ENCODE results near the gene HOXD3.

HOXD3 gene

GRCh38 chr2:176165370-176166050 is 8.4 kb downstream of the HOXD3 start:
- no peak for DNase-seq

GRCh38 chr2:176166272-176166671 is 9.2 kb downstream of the HOXD3 start:
- DNase-seq: no peak

GRCh38 chr2:176167398-176167797 is 10.3 kb downstream of the HOXD3 start:
- no peak for DNase-seq

- no peak for DNase-seq
These were observed 12.1 kb downstream of the HOXD3 start for GRCh38 chr2:176169181-176169580.

GRCh38 chr2:176169711-176170110 is 12.6 kb downstream of the HOXD3 start:
- DNase-seq: no peak

GRCh38 chr2:176170602-176171305 is 13.6 kb downstream of the HOXD3 start:
- peak; percentile 51 for DNase-seq

GRCh38 chr2:176171351-176172006 is 14.4 kb downstream of the HOXD3 start:
- no peak for DNase-seq

GRCh38 chr2:176172007-176172894 is 15.1 kb downstream of the HOXD3 start:
- DNase-seq: no peak

- no peak for DNase-seq
These were observed 15.9 kb downstream of the HOXD3 start for GRCh38 chr2:176172895-176173566.

- no peak for DNase-seq
These were observed 16.7 kb downstream of the HOXD3 start for GRCh38 chr2:176173567-176174381.

GRCh38 chr2:176174382-176174823 is 17.3 kb downstream of the HOXD3 start:
- DNase-seq: peak; percentile 71

GRCh38 chr2:176174824-176175708 is 18.0 kb downstream of the HOXD3 start:
- peak; percentile 86 for DNase-seq

GRCh38 chr2:176175709-176176607 is 18.9 kb downstream of the HOXD3 start:
- DNase-seq: peak; percentile 28

- DNase-seq: peak; percentile 85
These were observed 20.5 kb downstream of the HOXD3 start for GRCh38 chr2:176177580-176178037.

GRCh38 chr2:176178038-176178756 is 21.1 kb downstream of the HOXD3 start:
- DNase-seq: peak; percentile 90

GRCh38 chr2:176178757-176179295 is 21.7 kb downstream of the HOXD3 start:
- no peak for DNase-seq

GRCh38 chr2:176181551-176181950 is 24.4 kb downstream of the HOXD3 start:
- no peak for DNase-seq

- DNase-seq: no peak
These were observed 25.6 kb downstream of the HOXD3 start for GRCh38 chr2:176182671-176183070.
